ENCODE results near the gene WSB2.

GRCh38 chr12:118098911-118099671 is 38.1 kb upstream of the WSB2 start:
- TF ChIP-seq POLR2A (IDR thresholded peaks at IDR 0.05) (no peak), CTCF (IDR thresholded peaks at IDR 0.05) (no peak)
